K562 (cell line): ENCODE data around the gene C10orf53. TPM values are rescaled to one million over a fixed set of nuclear protein-coding genes. Genes with fewer than 3 reads are reported as not detected.

Source experiments
- ATAC-seq: fragments of 200-7000 bp; cut with Tn5 transposase; 3 replicates; pipeline ENCODE4 v1.9.1; 2020; ENCODE audit warnings: moderate library complexity
- BruUV-seq: library from RNA; stranded (reverse); fragments of 400-500 nt; replicated peaks from 2 replicates; lab custom pipeline; 2021; lab: Mats Ljungman, UMichigan
- CTCF ChIA-PET: fragments of 300-600 bp; formaldehyde crosslinking; extraction: SDS; loops from one replicate; lab custom pipeline; 2021; ENCODE audit warnings: low intra/inter-chr PET ratio; lab: Yijun Ruan, JAX
- POLR2A ChIA-PET: fragments of 300-600, 350-650 bp; sonication (Branson Sonifier 250); formaldehyde crosslinking; extraction: SDS; loops from one replicate; lab custom pipeline; 2021; ENCODE audit warnings: antibody characterized with exemption, inconsistent platforms; lab: Yijun Ruan, JAX
- DNase-seq, 4 experiments: peaks; one replicate each; pipeline versions ENCODE4 v3.0.0 to v3.0.0-alpha.2; 2011 to 2018; ENCODE audit warnings: low spot score in 3 of 4, mixed read lengths in 3 of 4; ENCODE audit errors: extremely low read depth in 1 of 4
- FAIRE-seq: peaks from 2 replicates; lab custom pipeline; 2011; peaks lifted over from hg19 to GRCh38; lab: Jason Lieb, UNC
- H2AFZ ChIP-seq: 2 replicates; pipeline ENCODE4 v1.6.0; 2011; ENCODE audit warnings: low read depth, low read length, control low read depth, inconsistent platforms
- H3K27ac ChIP-seq: fragments of 200-600 bp; 3 replicates; pipeline ENCODE4 v1.8.0; 2011; ENCODE audit warnings: low read depth, mild to moderate bottlenecking, control low read depth, inconsistent platforms, low read length, moderate library complexity, mixed read lengths; ENCODE audit errors: extremely low read depth
- H3K27me3 ChIP-seq, 2 experiments: fragments of 300-600 bp in 1 of 2; 2 replicates in 1 of 2; 3 replicates in 1 of 2; pipeline versions ENCODE4 v1.6.0 to v1.8.0; 2011; ENCODE audit warnings: inconsistent platforms in 2 of 2, low read length in 2 of 2, mild to moderate bottlenecking in 1 of 2, mixed read lengths in 1 of 2, moderate library complexity in 1 of 2; ENCODE audit not compliant: control insufficient read depth in 2 of 2, insufficient read depth in 2 of 2
- H3K36me3 ChIP-seq: fragments of 300-600 bp; 3 replicates; pipeline ENCODE4 v1.8.0; 2011; ENCODE audit warnings: mild to moderate bottlenecking, low read length, inconsistent platforms; ENCODE audit not compliant: control insufficient read depth, insufficient read depth
- H3K4me1 ChIP-seq, 2 experiments: fragments of 200-600 bp in 1 of 2; replicated peaks in 1 of 2; 2 replicates in 1 of 2; 3 replicates in 1 of 2; pipeline versions ENCODE4 v1.5.1 to v1.8.0; 2011; ENCODE audit warnings: inconsistent platforms in 2 of 2, low read length in 2 of 2, mild to moderate bottlenecking in 1 of 2, mixed read lengths in 1 of 2, moderate library complexity in 1 of 2; ENCODE audit not compliant: control insufficient read depth in 2 of 2, insufficient read depth in 2 of 2
- H3K4me2 ChIP-seq: 2 replicates; pipeline ENCODE4 v1.6.1; 2011; ENCODE audit warnings: low read length, control low read depth, inconsistent platforms, mixed read lengths; ENCODE audit not compliant: insufficient read depth
- H3K4me3 ChIP-seq: fragments of 200-600 bp; sonication (generic), shearing (Covaris generic); 2 replicates; pipeline ENCODE4 v1.5.1; 2016; ENCODE audit warnings: control low read depth, inconsistent platforms
- H3K79me2 ChIP-seq: fragments of 200-600 bp; 3 replicates; pipeline ENCODE4 v1.8.0; 2011; ENCODE audit warnings: low read length, inconsistent platforms; ENCODE audit not compliant: control insufficient read depth, insufficient read depth
- H3K9ac ChIP-seq, 2 experiments: 2 replicates each; pipeline versions ENCODE4 v1.6.0 to v1.6.1; 2011; ENCODE audit warnings: low read depth in 2 of 2, low read length in 2 of 2, control low read depth in 1 of 2, inconsistent platforms in 1 of 2, mild to moderate bottlenecking in 1 of 2, mixed read lengths in 1 of 2; ENCODE audit not compliant: insufficient read depth in 1 of 2
- H3K9me1 ChIP-seq: one replicate; pipeline ENCODE4 v1.6.0; 2011; ENCODE audit warnings: inconsistent platforms, mild to moderate bottlenecking, low read length, moderate library complexity; ENCODE audit not compliant: control insufficient read depth, insufficient read depth
- H3K9me3 ChIP-seq: replicated peaks from 2 replicates; pipeline ENCODE4 v1.5.1; 2011; ENCODE audit warnings: low read depth, low read length, inconsistent platforms; ENCODE audit not compliant: control insufficient read depth, insufficient read depth
- H4K20me1 ChIP-seq: replicated peaks from 2 replicates; pipeline ENCODE4 v1.6.1; 2011; ENCODE audit warnings: low read length, inconsistent platforms, mixed read lengths; ENCODE audit not compliant: control insufficient read depth, insufficient read depth
- KDM4B ChIP-seq, 2 experiments: fragments of 450-650 bp in 1 of 2; sonication (generic) in 1 of 2; IDR thresholded peaks; 2 replicates each; pipeline ENCODE4 v1.6.1; 2016 to 2017; ENCODE audit warnings: borderline replicate concordance in 2 of 2, antibody characterized with exemption in 1 of 2, low read depth in 1 of 2, mild to moderate bottlenecking in 1 of 2
- KLF1 ChIP-seq: fragments of 450-650 bp; IDR thresholded peaks from 2 replicates; pipeline ENCODE4 v1.6.1; 2016; ENCODE audit warnings: missing genetic modification characterization, missing compliant biosample characterization
- MEIS2 ChIP-seq: fragments of 450-650 bp; IDR thresholded peaks from 2 replicates; pipeline ENCODE4 v1.6.1; 2014; ENCODE audit warnings: mild to moderate bottlenecking; ENCODE audit not compliant: partially characterized antibody
- MIER1 ChIP-seq: fragments of 450-650 bp; IDR thresholded peaks from 2 replicates; pipeline ENCODE4 v1.6.1; 2016; ENCODE audit warnings: antibody characterized with exemption, mild to moderate bottlenecking, low read depth
- MTA1 ChIP-seq: fragments of 450-650 bp; IDR thresholded peaks from 2 replicates; pipeline ENCODE4 v1.6.1; 2017; ENCODE audit warnings: borderline replicate concordance
- NR2F6 ChIP-seq: fragments of 450-650 bp; formaldehyde crosslinking; IDR thresholded peaks from 2 replicates; pipeline ENCODE4 v1.4.0; 2020; ENCODE audit warnings: mild to moderate bottlenecking
- RHOXF2B ChIP-seq: fragments of 250-450 bp; sonication (Bioruptor Pico); conservative IDR thresholded peaks from 2 replicates; pipeline ENCODE4 v1.5.1; 2021
- SRF ChIP-seq, 2 experiments: fragments of 250-450, 450-650 bp in 1 of 2; sonication (Bioruptor Pico) in 1 of 2; sonication (generic) in 1 of 2; formaldehyde crosslinking; IDR thresholded peaks; 2 replicates each; pipeline versions ENCODE4 v1.5.0 to v1.5.1; 2020 to 2022; ENCODE audit warnings: mild to moderate bottlenecking in 1 of 2, missing genetic modification reagents in 1 of 2
- TEAD4 ChIP-seq, 2 experiments: sonication (generic) in 1 of 2; formaldehyde crosslinking in 1 of 2; IDR thresholded peaks; 2 replicates each; pipeline versions ENCODE4 v1.6.1 to v1.8.0; 2012 to 2022; ENCODE audit warnings: borderline replicate concordance in 1 of 2, inconsistent platforms in 1 of 2, low read length in 1 of 2, mild to moderate bottlenecking in 1 of 2, missing genetic modification reagents in 1 of 2
- ZFP36 ChIP-seq: fragments of 150-350 bp; IDR thresholded peaks from 2 replicates; pipeline ENCODE4 v1.6.1; 2018; ENCODE audit warnings: low read length, low read depth; ENCODE audit not compliant: partially characterized antibody
- ZKSCAN1 ChIP-seq: fragments of 150-350 bp; IDR thresholded peaks from 2 replicates; pipeline ENCODE4 v1.6.1; 2016; ENCODE audit warnings: low read depth, low read length
- ZNF232 ChIP-seq: sonication (generic); formaldehyde crosslinking; IDR thresholded peaks from 2 replicates; pipeline ENCODE4 v1.8.0; 2022; ENCODE audit warnings: mild to moderate bottlenecking, missing genetic modification reagents
- ZZZ3 ChIP-seq: fragments of 450-650 bp; IDR thresholded peaks from 2 replicates; pipeline ENCODE4 v1.6.1; 2016; ENCODE audit warnings: antibody characterized with exemption, mild to moderate bottlenecking, moderate library complexity
- WGBS: fragments of 100-300 bp; shearing (Covaris generic); methylation state at CpG from one replicate; pipeline ENCODE4 v1.1.6; 2016; ENCODE audit warnings: low coverage, mixed read lengths; ENCODE audit not compliant: insufficient coverage; ENCODE audit errors: missing lambda C conversion rate; 5-methylcytosine and 5-hydroxymethylcytosine counted together
- in situ Hi-C: fragments of 300-500 bp; cut with MboI; formaldehyde crosslinking; loops from 4 replicates; pipeline ENCODE4 v1.15.0; 2018; ENCODE audit warnings: inconsistent platforms, mixed read lengths
- intact Hi-C: fragments of 100-400 bp; cut with micrococcal nuclease; formaldehyde crosslinking; loops from 2 replicates; pipeline ENCODE4 v1.14.2; 2022
- polyA plus RNA-seq, 8 experiments: library from polyadenylated mRNA; depleted of rRNA in 4 of 8; stranded (reverse) in 5 of 8; unstranded in 3 of 8; fragments of >200 nt; fragmentation: Nextera tagmentation in 2 of 8; fragmentation: Illumina TruSeq in 1 of 8; extraction: Ambion mirVana in 2 of 8; extraction: Trizol in 1 of 8; gene quantifications; 2 replicates each; pipeline versions ENCODE4 v1.2.1 to v1.2.3, GENCODE V29; 2011 to 2014; ENCODE audit warnings: inconsistent platforms in 1 of 8, missing spikeins in 1 of 8
- total RNA-seq, 7 experiments: library from RNA; depleted of rRNA in 6 of 7; stranded (reverse); fragments of >200 nt in 6 of 7; fragmentation: Illumina TruSeq in 2 of 7; extraction: Trizol in 2 of 7; gene quantifications; 2 replicates each; pipeline versions ENCODE4 v1.2.1 to v1.2.3, GENCODE V29; 2011 to 2021; ENCODE audit warnings: low replicate concordance in 1 of 7
- TF ChIP-seq, protein P1 (sequence below): fragments of 250-450 bp; sonication (Bioruptor Pico); IDR thresholded peaks from 2 replicates; pipeline ENCODE4 v1.4.0; 2020; ENCODE audit warnings: mild to moderate bottlenecking, moderate library complexity, borderline replicate concordance
- TF ChIP-seq, protein P2 (sequence below): fragments of 450-650 bp; IDR thresholded peaks from one replicate; pipeline ENCODE4 v1.6.1; 2018; ENCODE audit warnings: mild to moderate bottlenecking, moderate library complexity; ENCODE audit not compliant: partially characterized antibody
- TF ChIP-seq, protein P3 (sequence below), 2 experiments: fragments of 200-800 bp in 1 of 2; sonication (Bioruptor generic) in 1 of 2; sonication (generic) in 1 of 2; formaldehyde crosslinking in 1 of 2; IDR thresholded peaks in 1 of 2; conservative IDR thresholded peaks in 1 of 2; 2 replicates each; pipeline versions ENCODE4 v1.5.0 to v1.6.1; 2016 to 2020; ENCODE audit warnings: missing compliant biosample characterization in 1 of 2, missing genetic modification characterization in 1 of 2, missing genetic modification reagents in 1 of 2

Gene C10orf53
- total and polyA plus RNA-seq, 9 of the 15 experiments (the other 6 are each of a cell fraction or from before 2014, with no cell fraction given) = not detected

DNA sequence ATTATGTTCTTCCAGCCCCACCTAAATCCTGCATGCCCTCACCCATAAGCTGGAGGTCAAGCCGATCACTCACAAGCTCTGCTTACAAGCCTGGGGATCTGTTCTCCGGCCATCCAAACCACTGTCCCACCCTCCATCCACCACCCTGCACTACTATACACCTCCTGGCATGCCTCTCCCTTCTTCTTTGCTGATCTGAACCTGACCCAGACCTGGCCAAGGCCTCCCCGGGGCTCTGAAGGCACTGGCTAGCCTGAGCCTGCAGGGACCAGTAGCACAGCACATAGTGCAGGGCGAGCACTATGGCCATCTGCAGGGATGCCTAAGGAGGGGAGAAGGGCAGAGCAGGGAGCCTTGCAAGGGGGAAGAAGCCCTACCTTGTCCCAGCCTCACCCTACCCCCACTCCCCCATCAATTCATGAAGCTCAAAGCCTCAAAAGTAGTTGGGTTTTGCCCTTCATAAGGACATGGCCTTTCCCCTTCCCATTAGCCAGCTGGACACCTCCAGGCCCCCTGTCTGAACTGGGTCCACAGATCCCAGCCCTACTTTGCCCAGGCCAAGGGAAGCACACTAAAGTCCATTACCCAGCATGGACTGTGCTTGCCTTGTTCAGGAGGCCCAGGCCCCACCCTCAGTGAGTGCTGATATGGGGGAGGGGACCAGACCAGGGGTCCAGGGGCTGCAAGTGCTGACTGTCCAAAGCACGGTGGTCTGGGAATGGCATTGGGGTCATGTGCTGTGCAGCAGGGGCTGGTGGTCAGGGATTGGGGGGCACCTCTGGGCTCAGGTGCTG, 36.0 kb upstream of the C10orf53 start:
- H3K9me1 ChIP-seq = no peaks in the 10 kb centered on the region
- no peak overlapping the region for H3K9ac ChIP-seq
- no peak overlapping the region for H3K4me3 ChIP-seq
- DNase-seq (no peak), ATAC-seq (no peak), FAIRE-seq (no peak)
- H2AFZ ChIP-seq = no peak overlapping the region
- POLR2A ChIA-PET = interaction anchor here (0.6 to 1.0 kb wide), 4 partner anchors 27 to 638 kb away, joined by 3 to 6 read pairs (median 3); no protein-coding TSS in a partner anchor
- no peak overlapping the region for H3K27ac ChIP-seq
- no peaks in the 10 kb centered on the region for H3K9me3 ChIP-seq
- no peak overlapping the region for H3K4me2 ChIP-seq
- peaks cover 21 to 36% of the 10 kb centered on the region in 2 experiments; a peak in 4 of 5 replicates for H3K27me3 ChIP-seq
- no peaks in the 10 kb centered on the region for H3K36me3 ChIP-seq
- H3K4me1 ChIP-seq = peaks cover 0 to 4% of the 10 kb centered on the region in 2 experiments; a peak in 1 of 5 replicates
- WGBS = 2% methylated on average over 4 of the region's 5 CpGs
- in situ Hi-C loops = no loop called here
- intact Hi-C loops = no loop called here
- H3K79me2 ChIP-seq = no peaks in the 10 kb centered on the region
- CTCF ChIA-PET = no interaction called here
- H4K20me1 ChIP-seq = peaks cover 13% of the 10 kb centered on the region
- BruUV-seq = no TSS peak
- TF ChIP-seq ZNF232 (CRISPR knock-in tag) = no peak
- TF ChIP-seq RHOXF2B = no peak
- TF ChIP-seq, protein P1, sequence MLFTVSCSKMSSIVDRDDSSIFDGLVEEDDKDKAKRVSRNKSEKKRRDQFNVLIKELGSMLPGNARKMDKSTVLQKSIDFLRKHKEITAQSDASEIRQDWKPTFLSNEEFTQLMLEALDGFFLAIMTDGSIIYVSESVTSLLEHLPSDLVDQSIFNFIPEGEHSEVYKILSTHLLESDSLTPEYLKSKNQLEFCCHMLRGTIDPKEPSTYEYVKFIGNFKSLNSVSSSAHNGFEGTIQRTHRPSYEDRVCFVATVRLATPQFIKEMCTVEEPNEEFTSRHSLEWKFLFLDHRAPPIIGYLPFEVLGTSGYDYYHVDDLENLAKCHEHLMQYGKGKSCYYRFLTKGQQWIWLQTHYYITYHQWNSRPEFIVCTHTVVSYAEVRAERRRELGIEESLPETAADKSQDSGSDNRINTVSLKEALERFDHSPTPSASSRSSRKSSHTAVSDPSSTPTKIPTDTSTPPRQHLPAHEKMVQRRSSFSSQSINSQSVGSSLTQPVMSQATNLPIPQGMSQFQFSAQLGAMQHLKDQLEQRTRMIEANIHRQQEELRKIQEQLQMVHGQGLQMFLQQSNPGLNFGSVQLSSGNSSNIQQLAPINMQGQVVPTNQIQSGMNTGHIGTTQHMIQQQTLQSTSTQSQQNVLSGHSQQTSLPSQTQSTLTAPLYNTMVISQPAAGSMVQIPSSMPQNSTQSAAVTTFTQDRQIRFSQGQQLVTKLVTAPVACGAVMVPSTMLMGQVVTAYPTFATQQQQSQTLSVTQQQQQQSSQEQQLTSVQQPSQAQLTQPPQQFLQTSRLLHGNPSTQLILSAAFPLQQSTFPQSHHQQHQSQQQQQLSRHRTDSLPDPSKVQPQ (CRISPR knock-in tag) = no peak
- TF ChIP-seq, protein P2, sequence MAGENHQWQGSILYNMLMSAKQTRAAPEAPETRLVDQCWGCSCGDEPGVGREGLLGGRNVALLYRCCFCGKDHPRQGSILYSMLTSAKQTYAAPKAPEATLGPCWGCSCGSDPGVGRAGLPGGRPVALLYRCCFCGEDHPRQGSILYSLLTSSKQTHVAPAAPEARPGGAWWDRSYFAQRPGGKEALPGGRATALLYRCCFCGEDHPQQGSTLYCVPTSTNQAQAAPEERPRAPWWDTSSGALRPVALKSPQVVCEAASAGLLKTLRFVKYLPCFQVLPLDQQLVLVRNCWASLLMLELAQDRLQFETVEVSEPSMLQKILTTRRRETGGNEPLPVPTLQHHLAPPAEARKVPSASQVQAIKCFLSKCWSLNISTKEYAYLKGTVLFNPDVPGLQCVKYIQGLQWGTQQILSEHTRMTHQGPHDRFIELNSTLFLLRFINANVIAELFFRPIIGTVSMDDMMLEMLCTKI = no peak
- TF ChIP-seq ZZZ3 = no peak
- TF ChIP-seq ZKSCAN1 = no peak
- TF ChIP-seq KDM4B (IDR thresholded peaks at IDR 0.05; ENCODE audit: borderline replicate concordance in 2 of 2, low read depth in 1 of 2) = no peak
- no peak for TF ChIP-seq KLF1 (tag)
- no peak for TF ChIP-seq ZFP36
- TF ChIP-seq, protein P3, sequence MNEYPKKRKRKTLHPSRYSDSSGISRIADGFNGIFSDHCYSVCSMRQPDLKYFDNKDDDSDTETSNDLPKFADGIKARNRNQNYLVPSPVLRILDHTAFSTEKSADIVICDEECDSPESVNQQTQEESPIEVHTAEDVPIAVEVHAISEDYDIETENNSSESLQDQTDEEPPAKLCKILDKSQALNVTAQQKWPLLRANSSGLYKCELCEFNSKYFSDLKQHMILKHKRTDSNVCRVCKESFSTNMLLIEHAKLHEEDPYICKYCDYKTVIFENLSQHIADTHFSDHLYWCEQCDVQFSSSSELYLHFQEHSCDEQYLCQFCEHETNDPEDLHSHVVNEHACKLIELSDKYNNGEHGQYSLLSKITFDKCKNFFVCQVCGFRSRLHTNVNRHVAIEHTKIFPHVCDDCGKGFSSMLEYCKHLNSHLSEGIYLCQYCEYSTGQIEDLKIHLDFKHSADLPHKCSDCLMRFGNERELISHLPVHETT (CRISPR knock-in tag; conservative IDR thresholded peaks at IDR 0.05 in 1 of 2, IDR thresholded peaks at IDR 0.05 in 1 of 2) = no peak
- TF ChIP-seq MEIS2 = no peak
- no peak for TF ChIP-seq TEAD4 (IDR thresholded peaks at IDR 0.05; ENCODE audit: low read length)
- TF ChIP-seq TEAD4 (CRISPR knock-in tag; IDR thresholded peaks at IDR 0.05; ENCODE audit: borderline replicate concordance) = no peak
- TF ChIP-seq MTA1 = no peak
- no peak for TF ChIP-seq NR2F6 (CRISPR knock-in tag)
- no peak for TF ChIP-seq MIER1
- no peak for TF ChIP-seq SRF (CRISPR knock-in tag; IDR thresholded peaks at IDR 0.05)
